Measurements from ENCODE around the gene TNFRSF6B. TPM values are rescaled to one million over a fixed set of nuclear protein-coding genes. Genes with fewer than 3 reads are reported as not detected.

The TNFRSF6B gene
- polyA plus RNA-seq, 1 of the 3 experiments (the other 2 are of a cell fraction): 9.4 TPM

GRCh38 chr20:63706852-63707557 is 10.6 kb downstream of the TNFRSF6B start:
- Histone ChIP-seq H3F3A (replicated peaks; ENCODE audit: insufficient read depth) (peaks cover 4% of the 10 kb centered on the region), H3K9me3 (peaks cover 3% of the 10 kb centered on the region), H3K4me1 (ENCODE audit: control insufficient read depth in 1 of 2, insufficient read depth in 2 of 2, low read depth in 1 of 2, low read length in 1 of 2) (peaks cover 0 to 24% of the 10 kb centered on the region in 2 experiments; a peak in 1 of 4 replicates), H3K27ac (ENCODE audit: low read depth in 2 of 2, low read length in 1 of 2) (peak overlapping the region; percentile 65 to 71), H2AFZ (ENCODE audit: low read depth) (no peak overlapping the region), H3K4me3 (ENCODE audit: low read depth in 2 of 2, low read length in 1 of 2) (peak overlapping the region; percentile 70 to 90), H3K9ac (peak overlapping the region; percentile 89), H3K27me3 (ENCODE audit: insufficient read depth) (no peaks in the 10 kb centered on the region), H3K36me3 (replicated peaks in 1 of 2; ENCODE audit: control insufficient read depth in 1 of 2, insufficient read depth in 2 of 2, low read length in 1 of 2) (peaks cover 40 to 46% of the 10 kb centered on the region in 2 experiments), H3K9me2 (no peaks in the 10 kb centered on the region), H3K79me2 (ENCODE audit: insufficient read depth) (peaks cover 72% of the 10 kb centered on the region), H4K20me1 (ENCODE audit: insufficient read depth) (no peaks in the 10 kb centered on the region), H3K4me2 (peak overlapping the region; percentile 92)
- ChIA-PET POLR2A (interaction anchor here (1.0 to 2.6 kb wide), 7 partner anchors 10 to 54 kb away, joined by 3 to 22 read pairs (median 4); partner anchors contain the start of genes RTEL1, STMN3 and TNFRSF6B), CTCF (interaction anchor here (0.9 to 1.4 kb wide), 4 partner anchors 13 to 273 kb away, joined by 3 to 4 read pairs (median 4); no protein-coding TSS in a partner anchor)
- TF ChIP-seq, protein P1, sequence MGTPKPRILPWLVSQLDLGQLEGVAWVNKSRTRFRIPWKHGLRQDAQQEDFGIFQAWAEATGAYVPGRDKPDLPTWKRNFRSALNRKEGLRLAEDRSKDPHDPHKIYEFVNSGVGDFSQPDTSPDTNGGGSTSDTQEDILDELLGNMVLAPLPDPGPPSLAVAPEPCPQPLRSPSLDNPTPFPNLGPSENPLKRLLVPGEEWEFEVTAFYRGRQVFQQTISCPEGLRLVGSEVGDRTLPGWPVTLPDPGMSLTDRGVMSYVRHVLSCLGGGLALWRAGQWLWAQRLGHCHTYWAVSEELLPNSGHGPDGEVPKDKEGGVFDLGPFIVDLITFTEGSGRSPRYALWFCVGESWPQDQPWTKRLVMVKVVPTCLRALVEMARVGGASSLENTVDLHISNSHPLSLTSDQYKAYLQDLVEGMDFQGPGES (IDR thresholded peaks at IDR 0.05; ENCODE audit: low read depth, low read length): no peak
- no peak for TF ChIP-seq YY1 (IDR thresholded peaks at IDR 0.05; ENCODE audit: low read depth)
- TF ChIP-seq EZH2phosphoT487 (IDR thresholded peaks at IDR 0.05; ENCODE audit: borderline replicate concordance, low read depth): no peak
- no peak for TF ChIP-seq FOSL2 (IDR thresholded peaks at IDR 0.05; ENCODE audit: borderline replicate concordance, low read depth)
- TF ChIP-seq SMC3 (IDR thresholded peaks at IDR 0.05; ENCODE audit: low read depth, low read length): no peak; the same call in 1 of the 2 replicates
- no peak for TF ChIP-seq MAX (IDR thresholded peaks at IDR 0.05; ENCODE audit: low read depth)
- TF ChIP-seq RFX5 (IDR thresholded peaks at IDR 0.05; ENCODE audit: low read length): no peak
- TF ChIP-seq RXRA (IDR thresholded peaks at IDR 0.05; ENCODE audit: borderline replicate concordance, low read depth): no peak
- no peak for TF ChIP-seq RCOR1 (IDR thresholded peaks at IDR 0.05; ENCODE audit: low read length)
- TF ChIP-seq, protein P2, sequence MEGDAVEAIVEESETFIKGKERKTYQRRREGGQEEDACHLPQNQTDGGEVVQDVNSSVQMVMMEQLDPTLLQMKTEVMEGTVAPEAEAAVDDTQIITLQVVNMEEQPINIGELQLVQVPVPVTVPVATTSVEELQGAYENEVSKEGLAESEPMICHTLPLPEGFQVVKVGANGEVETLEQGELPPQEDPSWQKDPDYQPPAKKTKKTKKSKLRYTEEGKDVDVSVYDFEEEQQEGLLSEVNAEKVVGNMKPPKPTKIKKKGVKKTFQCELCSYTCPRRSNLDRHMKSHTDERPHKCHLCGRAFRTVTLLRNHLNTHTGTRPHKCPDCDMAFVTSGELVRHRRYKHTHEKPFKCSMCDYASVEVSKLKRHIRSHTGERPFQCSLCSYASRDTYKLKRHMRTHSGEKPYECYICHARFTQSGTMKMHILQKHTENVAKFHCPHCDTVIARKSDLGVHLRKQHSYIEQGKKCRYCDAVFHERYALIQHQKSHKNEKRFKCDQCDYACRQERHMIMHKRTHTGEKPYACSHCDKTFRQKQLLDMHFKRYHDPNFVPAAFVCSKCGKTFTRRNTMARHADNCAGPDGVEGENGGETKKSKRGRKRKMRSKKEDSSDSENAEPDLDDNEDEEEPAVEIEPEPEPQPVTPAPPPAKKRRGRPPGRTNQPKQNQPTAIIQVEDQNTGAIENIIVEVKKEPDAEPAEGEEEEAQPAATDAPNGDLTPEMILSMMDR (IDR thresholded peaks at IDR 0.05): peak; percentile 24; the same call in 1 of the 2 replicates
- no peak for TF ChIP-seq MEF2A (IDR thresholded peaks at IDR 0.05; ENCODE audit: borderline replicate concordance, low read depth)
- TF ChIP-seq JUND (IDR thresholded peaks at IDR 0.05): no peak
- TF ChIP-seq RAD21 (IDR thresholded peaks at IDR 0.05; ENCODE audit: low read length): peak; percentile 40
- DNase-seq: peak; percentile 70
- 31% methylated on average over 21 of the region's 56 CpGs for WGBS (ENCODE audit: low lambda C conversion rate)

Measured in SK-N-SH (cell line).